Activated T-helper 1 cell treated with anti-CD3 and anti-CD28 coated beads, Interleukin-2, amount 50 U/mL, for 16 hours (primary cell): Measurements from ENCODE around the gene TRIM4.

ENCODE experiments used
- DNase-seq, 2 donors: peaks; one replicate each; pipeline ENCODE4 v3.0.0-alpha.2; 2020; ENCODE audit warnings: low read depth in 1 of 2, low spot score in 1 of 2

Gene TRIM4

DNA sequence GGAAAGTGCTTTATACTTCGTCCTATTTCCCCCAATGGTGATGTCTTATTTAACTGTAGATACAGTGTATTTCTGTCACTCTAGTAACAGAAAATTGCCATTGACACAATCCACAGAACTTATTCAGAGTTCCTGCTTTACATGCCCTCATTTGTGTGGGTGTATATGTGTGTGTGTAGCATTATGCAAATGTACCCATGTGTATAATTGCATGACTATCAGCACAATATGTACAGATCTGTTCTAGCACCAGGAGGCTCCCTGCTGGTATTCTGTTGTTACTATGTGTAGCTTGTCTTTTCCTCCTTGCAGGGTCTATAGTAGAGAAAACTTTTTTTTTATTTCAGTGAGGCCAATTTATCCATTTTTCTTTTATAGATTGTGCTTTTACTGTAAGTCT is 75.0 kb downstream of the TRIM4 start:
- DNase-seq, result no peak

DNA sequence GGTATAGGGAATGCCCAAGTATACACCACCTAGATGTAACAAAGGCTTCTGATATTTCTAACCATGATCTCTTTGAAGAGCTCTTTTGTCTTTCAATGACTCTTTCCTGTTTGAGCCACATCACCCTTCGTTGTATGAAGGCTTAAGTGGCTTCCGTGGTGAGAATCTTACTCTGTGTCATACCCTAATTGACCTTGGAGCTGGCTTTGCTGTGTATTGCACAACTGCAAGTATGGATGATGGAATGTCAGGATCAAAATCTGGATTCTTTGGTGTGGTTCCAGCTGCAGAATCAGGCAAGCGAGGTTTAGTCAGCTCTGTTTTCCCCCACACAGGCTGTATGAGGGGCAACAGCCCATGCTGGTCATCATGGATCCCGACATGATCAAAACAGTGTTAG is 75.5 kb downstream of the TRIM4 start:
- no peak for DNase-seq

DNA sequence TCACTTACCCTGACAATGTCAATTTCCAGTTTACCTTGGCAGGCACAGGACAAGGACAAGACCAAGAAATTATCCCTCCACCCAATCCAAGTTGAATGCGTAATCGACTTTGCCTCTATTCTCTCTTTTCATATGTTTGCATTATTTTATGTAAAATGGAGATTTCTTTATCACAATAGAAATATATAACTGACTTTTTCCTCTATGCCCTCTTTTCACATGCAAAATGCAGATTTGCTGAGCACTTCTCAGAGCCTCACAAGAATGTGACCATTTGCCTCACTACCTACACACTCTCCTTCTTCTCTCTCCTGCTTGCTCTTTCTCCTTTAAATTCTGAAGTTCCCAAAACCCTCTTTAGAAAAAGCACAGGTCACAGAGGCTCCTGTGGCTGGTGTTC is 76.4 kb downstream of the TRIM4 start:
- DNase-seq, result no peak
